ENCODE measurements around the gene RHOV. TPM values are rescaled to one million over a fixed set of nuclear protein-coding genes. Genes with fewer than 3 reads are reported as not detected.

Gene RHOV
- total and polyA plus RNA-seq, 3 experiments from 2014 or later: 0.24 to 0.40 TPM; not detected in 1

GRCh38 chr15:40893019-40893670 is 19.1 kb upstream of the RHOV start:
- no peaks in the 10 kb centered on the region for H3K36me3 ChIP-seq (ENCODE audit: insufficient read depth, low read length)
- H3K4me3 ChIP-seq (ENCODE audit: low read length): no peak overlapping the region
- Mint-ChIP-seq H3K9me3 (no peaks in the 10 kb centered on the region), H3K27ac (peak overlapping the region; percentile 28 to 99 (median 98)), H3K27me3 (peaks cover 0 to 2% of the 10 kb centered on the region in 2 donors), H3K36me3 (peaks cover 0 to 29% (median 6%) of the 10 kb centered on the region in 3 donors), H3K4me1 (peaks cover 39 to 52% (median 43%) of the 10 kb centered on the region in 3 donors), H3K4me3 (peak overlapping the region; percentile 58 to 99 (median 99))
- ChIA-PET POLR2A (interaction anchor here (1.9 kb wide), 1 partner anchor 35 kb away, joined by 20 read pairs; no protein-coding TSS in a partner anchor), CTCF (interaction anchor here (0.8 to 5.2 kb wide), 13 partner anchors 12 to 220 kb away, joined by 3 to 178 read pairs (median 7); partner anchors contain the start of genes RAD51, RHOV and SPINT1)
- H3K27ac ChIP-seq (ENCODE audit: low read depth, low read length): no peak overlapping the region
- H3K27me3 ChIP-seq (ENCODE audit: insufficient read depth, low read length, poor library complexity, severe bottlenecking): no peaks in the 10 kb centered on the region
- H3K4me1 ChIP-seq (ENCODE audit: insufficient read depth, low read length): peaks cover 19% of the 10 kb centered on the region
- no peaks in the 10 kb centered on the region for H3K9me3 ChIP-seq (ENCODE audit: low read length)
- DNase-seq: peak in 2 of 5 donors; percentile 38 to 53

- POLR2A ChIA-PET: interaction anchor here (0.5 to 0.6 kb wide), 2 partner anchors 47 to 70 kb away, joined by 3 to 8 read pairs; no protein-coding TSS in a partner anchor
- CTCF ChIA-PET: interaction anchor here (0.6 to 2.2 kb wide), 12 partner anchors 10 to 198 kb away, joined by 3 to 9 read pairs (median 3); partner anchors contain the start of genes RAD51, RHOV and SPINT1
- no peaks in the 10 kb centered on the region for H3K36me3 ChIP-seq (ENCODE audit: insufficient read depth, low read length)
These were observed 18.5 kb upstream of the RHOV start for GRCh38 chr15:40892447-40893012.

GRCh38 chr15:40891810-40892446 is 17.9 kb upstream of the RHOV start:
- Histone ChIP-seq H3K36me3 (ENCODE audit: insufficient read depth, low read length) (no peaks in the 10 kb centered on the region), H3K27ac (ENCODE audit: low read depth, low read length) (no peak overlapping the region), H3K4me1 (ENCODE audit: insufficient read depth, low read length) (peaks cover 19% of the 10 kb centered on the region), H3K9me3 (ENCODE audit: low read length) (no peaks in the 10 kb centered on the region), H3K4me3 (ENCODE audit: low read length) (no peak overlapping the region), H3K27me3 (ENCODE audit: insufficient read depth, low read length, poor library complexity, severe bottlenecking) (no peaks in the 10 kb centered on the region)
- Mint-ChIP-seq H3K27ac (peak overlapping the region in 7 of 8 donors; percentile 23 to 93 (median 79)), H3K36me3 (peaks cover 0 to 20% (median 4%) of the 10 kb centered on the region in 3 donors), H3K4me3 (peak overlapping the region in 1 of 7 donors; percentile 81), H3K9me3 (no peaks in the 10 kb centered on the region), H3K4me1 (peaks cover 35 to 44% (median 36%) of the 10 kb centered on the region in 3 donors), H3K27me3 (peaks cover 0 to 2% of the 10 kb centered on the region in 2 donors)
- DNase-seq: no peak
- POLR2A ChIA-PET: interaction anchor here (0.5 to 0.6 kb wide), 2 partner anchors 47 to 70 kb away, joined by 3 to 8 read pairs; no protein-coding TSS in a partner anchor
- CTCF ChIA-PET: interaction anchor here (0.6 to 2.2 kb wide), 12 partner anchors 10 to 197 kb away, joined by 3 to 9 read pairs (median 3); partner anchors contain the start of genes RAD51, RHOV and SPINT1

More at GRCh38 chr15:40892447-40893012, 18.5 kb upstream of the RHOV start:
- no peak for DNase-seq
- Histone ChIP-seq H3K4me1 (ENCODE audit: insufficient read depth, low read length) (peaks cover 19% of the 10 kb centered on the region), H3K27ac (ENCODE audit: low read depth, low read length) (no peak overlapping the region), H3K27me3 (ENCODE audit: insufficient read depth, low read length, poor library complexity, severe bottlenecking) (no peaks in the 10 kb centered on the region), H3K9me3 (ENCODE audit: low read length) (no peaks in the 10 kb centered on the region), H3K4me3 (ENCODE audit: low read length) (no peak overlapping the region)
- Mint-ChIP-seq H3K4me1 (peaks cover 39 to 50% (median 40%) of the 10 kb centered on the region in 3 donors), H3K4me3 (peak overlapping the region in 5 of 7 donors; percentile 6 to 88 (median 70)), H3K27me3 (peaks cover 0 to 2% of the 10 kb centered on the region in 2 donors), H3K27ac (peak overlapping the region in 7 of 8 donors; percentile 28 to 93 (median 70)), H3K36me3 (peaks cover 0 to 26% (median 6%) of the 10 kb centered on the region in 3 donors), H3K9me3 (no peaks in the 10 kb centered on the region)

- H3K4me1 Mint-ChIP-seq: peaks cover 34 to 40% (median 35%) of the 10 kb centered on the region in 3 donors
- no peak overlapping the region for H3K27ac ChIP-seq (ENCODE audit: low read depth, low read length)
These were observed 17.1 kb upstream of the RHOV start for GRCh38 chr15:40891138-40891537.

GRCh38 chr15:40889112-40889511 is 15.1 kb upstream of the RHOV start:
- Mint-ChIP-seq H3K27me3 (peaks cover 0 to 5% of the 10 kb centered on the region in 2 donors), H3K4me3 (no peak overlapping the region), H3K4me1 (peaks cover 28 to 37% (median 28%) of the 10 kb centered on the region in 3 donors), H3K27ac (no peak overlapping the region), H3K36me3 (no peaks in the 10 kb centered on the region), H3K9me3 (no peaks in the 10 kb centered on the region)
- Histone ChIP-seq H3K27me3 (ENCODE audit: insufficient read depth, low read length, poor library complexity, severe bottlenecking) (no peaks in the 10 kb centered on the region), H3K4me3 (ENCODE audit: low read length) (no peak overlapping the region), H3K9me3 (ENCODE audit: low read length) (no peaks in the 10 kb centered on the region), H3K36me3 (ENCODE audit: insufficient read depth, low read length) (no peaks in the 10 kb centered on the region), H3K27ac (ENCODE audit: low read depth, low read length) (no peak overlapping the region), H3K4me1 (ENCODE audit: insufficient read depth, low read length) (peaks cover 15% of the 10 kb centered on the region)
- POLR2A ChIA-PET: no interaction called here
- CTCF ChIA-PET: interaction anchor here (0.7 to 1.0 kb wide), 2 partner anchors 15 to 17 kb away, joined by 4 read pairs; partner anchors contain the start of gene RHOV
- DNase-seq: no peak

More at GRCh38 chr15:40891138-40891537, 17.1 kb upstream of the RHOV start:
- Mint-ChIP-seq H3K9me3 (no peaks in the 10 kb centered on the region), H3K4me3 (peak overlapping the region in 1 of 7 donors; percentile 53), H3K27me3 (peaks cover 0 to 4% of the 10 kb centered on the region in 2 donors), H3K27ac (peak overlapping the region in 1 of 8 donors; percentile 35), H3K36me3 (peaks cover 0 to 14% (median 3%) of the 10 kb centered on the region in 3 donors)
- no peak for DNase-seq
- Histone ChIP-seq H3K27me3 (ENCODE audit: insufficient read depth, low read length, poor library complexity, severe bottlenecking) (no peaks in the 10 kb centered on the region), H3K36me3 (ENCODE audit: insufficient read depth, low read length) (no peaks in the 10 kb centered on the region), H3K4me1 (ENCODE audit: insufficient read depth, low read length) (peaks cover 19% of the 10 kb centered on the region), H3K9me3 (ENCODE audit: low read length) (no peaks in the 10 kb centered on the region), H3K4me3 (ENCODE audit: low read length) (no peak overlapping the region)
- POLR2A ChIA-PET: no interaction called here
- CTCF ChIA-PET: interaction anchor here (1.2 to 2.2 kb wide), 7 partner anchors 9 to 135 kb away, joined by 3 to 9 read pairs (median 4); partner anchors contain the start of gene RHOV

GRCh38 chr15:40886586-40886985 is 12.6 kb upstream of the RHOV start:
- Mint-ChIP-seq H3K27ac (peak overlapping the region in 3 of 8 donors; percentile 31 to 64 (median 37)), H3K4me1 (peaks cover 10 to 13% (median 12%) of the 10 kb centered on the region in 3 donors), H3K36me3 (no peaks in the 10 kb centered on the region), H3K9me3 (no peaks in the 10 kb centered on the region), H3K27me3 (peaks cover 0 to 3% of the 10 kb centered on the region in 2 donors), H3K4me3 (no peak overlapping the region)
- Histone ChIP-seq H3K27ac (ENCODE audit: low read depth, low read length) (no peak overlapping the region), H3K36me3 (ENCODE audit: insufficient read depth, low read length) (no peaks in the 10 kb centered on the region), H3K4me3 (ENCODE audit: low read length) (no peak overlapping the region), H3K27me3 (ENCODE audit: insufficient read depth, low read length, poor library complexity, severe bottlenecking) (no peaks in the 10 kb centered on the region), H3K4me1 (ENCODE audit: insufficient read depth, low read length) (peaks cover 9% of the 10 kb centered on the region), H3K9me3 (ENCODE audit: low read length) (no peaks in the 10 kb centered on the region)
- ChIA-PET CTCF (interaction anchor here (3.1 kb wide), 1 partner anchor 8 kb away, joined by 11 read pairs; the partner anchor contains the start of gene VPS18), POLR2A (no interaction called here)
- DNase-seq: no peak

GRCh38 chr15:40881351-40881750 is 7.3 kb upstream of the RHOV start:
- Histone ChIP-seq H3K27ac (ENCODE audit: low read depth, low read length) (no peak overlapping the region), H3K36me3 (ENCODE audit: insufficient read depth, low read length) (no peaks in the 10 kb centered on the region), H3K27me3 (ENCODE audit: insufficient read depth, low read length, poor library complexity, severe bottlenecking) (no peaks in the 10 kb centered on the region), H3K9me3 (ENCODE audit: low read length) (no peaks in the 10 kb centered on the region), H3K4me3 (ENCODE audit: low read length) (no peak overlapping the region), H3K4me1 (ENCODE audit: insufficient read depth, low read length) (peaks cover 9% of the 10 kb centered on the region)
- no peaks in the 10 kb centered on the region for H3K9me3 Mint-ChIP-seq
- H3K27me3 Mint-ChIP-seq: peaks cover 0 to 3% of the 10 kb centered on the region in 2 donors
- H3K4me1 Mint-ChIP-seq: peaks cover 10 to 15% (median 13%) of the 10 kb centered on the region in 3 donors
- ChIA-PET CTCF (interaction anchor here (1.3 to 2.1 kb wide), 3 partner anchors 9 to 26 kb away, joined by 3 to 4 read pairs (median 3); no protein-coding TSS in a partner anchor), POLR2A (no interaction called here)
- no peak for DNase-seq
- no peaks in the 10 kb centered on the region for H3K36me3 Mint-ChIP-seq
- no peak overlapping the region for H3K4me3 Mint-ChIP-seq
- no peak overlapping the region for H3K27ac Mint-ChIP-seq
